Loucy (cell line): ENCODE data around the gene EPHB6.
A peak's percentile ranks its signal among the peaks of the same experiment; 100 is the strongest.

Experiments
- H2AFZ ChIP-seq: fragments of 200-600 bp; sonication (generic); 2 replicates; pipeline ENCODE4 v1.6.0; 2016; ENCODE audit warnings: antibody characterized with exemption, mild to moderate bottlenecking, low read length, moderate library complexity
- H3F3A ChIP-seq: fragments of 200-600 bp; 2 replicates; pipeline ENCODE4 v1.6.0; 2016; ENCODE audit warnings: antibody characterized with exemption, low read depth, mild to moderate bottlenecking
- H3K27me3 ChIP-seq: fragments of 200-600 bp; sonication (generic); 2 replicates; pipeline ENCODE4 v1.6.1; 2014; ENCODE audit warnings: low read length, mild to moderate bottlenecking; ENCODE audit not compliant: insufficient read depth, poor library complexity, severe bottlenecking
- H3K36me3 ChIP-seq: fragments of 200-600 bp; sonication (generic); 2 replicates; pipeline ENCODE4 v1.6.1; 2016; ENCODE audit warnings: low read length; ENCODE audit not compliant: insufficient read depth
- H3K4me1 ChIP-seq: fragments of 200-600 bp; sonication (generic); 2 replicates; pipeline ENCODE4 v1.5.1; 2014; ENCODE audit warnings: low read length, mild to moderate bottlenecking; ENCODE audit not compliant: insufficient read depth, poor library complexity, severe bottlenecking
- H3K4me2 ChIP-seq: fragments of 200-600 bp; sonication (generic); 2 replicates; pipeline ENCODE4 v1.6.0; 2014; ENCODE audit warnings: antibody characterized with exemption, low read length, low read depth, mild to moderate bottlenecking; ENCODE audit not compliant: poor library complexity, severe bottlenecking
- H3K4me3 ChIP-seq: fragments of 200-600 bp; sonication (generic); 2 replicates; pipeline ENCODE4 v1.5.1; 2014; ENCODE audit warnings: low read length, mild to moderate bottlenecking, mixed read lengths; ENCODE audit not compliant: poor library complexity, severe bottlenecking
- H3K79me2 ChIP-seq: fragments of 200-600 bp; sonication (generic); 2 replicates; pipeline ENCODE4 v1.6.1; 2014; ENCODE audit warnings: low read length; ENCODE audit not compliant: insufficient read depth
- H3K9ac ChIP-seq: fragments of 200-600 bp; sonication (generic); 2 replicates; pipeline ENCODE4 v1.6.0; 2014; ENCODE audit warnings: mild to moderate bottlenecking, low read depth, low read length, moderate library complexity; ENCODE audit not compliant: poor library complexity, severe bottlenecking
- H3K9me2 ChIP-seq: fragments of 200-600 bp; sonication (generic); replicated peaks from 2 replicates; pipeline ENCODE4 v1.6.1; 2016; ENCODE audit warnings: low read depth, low read length, mixed read lengths
- H3K9me3 ChIP-seq: fragments of 200-600 bp; sonication (generic); 2 replicates; pipeline ENCODE4 v1.6.1; 2014; ENCODE audit warnings: mild to moderate bottlenecking, antibody characterized with exemption, low read length, low read depth; ENCODE audit not compliant: insufficient read depth
- H4K20me1 ChIP-seq: fragments of 200-600 bp; sonication (generic); 2 replicates; pipeline ENCODE4 v1.6.0; 2014; ENCODE audit warnings: antibody characterized with exemption, low read length, mild to moderate bottlenecking; ENCODE audit not compliant: insufficient read depth, poor library complexity, severe bottlenecking
- EZH2phosphoT487 ChIP-seq: fragments of 200-600 bp; IDR thresholded peaks from 2 replicates; pipeline ENCODE4 v1.6.1; 2018; ENCODE audit warnings: antibody characterized with exemption, mild to moderate bottlenecking, moderate library complexity, borderline replicate concordance
- TF ChIP-seq, protein P1 (sequence below): fragments of 200-600 bp; sonication (generic); conservative IDR thresholded peaks from 2 replicates; pipeline ENCODE4 v1.5.1; 2014; ENCODE audit warnings: mild to moderate bottlenecking, antibody characterized with exemption, low read length

EPHB6 gene

DNA sequence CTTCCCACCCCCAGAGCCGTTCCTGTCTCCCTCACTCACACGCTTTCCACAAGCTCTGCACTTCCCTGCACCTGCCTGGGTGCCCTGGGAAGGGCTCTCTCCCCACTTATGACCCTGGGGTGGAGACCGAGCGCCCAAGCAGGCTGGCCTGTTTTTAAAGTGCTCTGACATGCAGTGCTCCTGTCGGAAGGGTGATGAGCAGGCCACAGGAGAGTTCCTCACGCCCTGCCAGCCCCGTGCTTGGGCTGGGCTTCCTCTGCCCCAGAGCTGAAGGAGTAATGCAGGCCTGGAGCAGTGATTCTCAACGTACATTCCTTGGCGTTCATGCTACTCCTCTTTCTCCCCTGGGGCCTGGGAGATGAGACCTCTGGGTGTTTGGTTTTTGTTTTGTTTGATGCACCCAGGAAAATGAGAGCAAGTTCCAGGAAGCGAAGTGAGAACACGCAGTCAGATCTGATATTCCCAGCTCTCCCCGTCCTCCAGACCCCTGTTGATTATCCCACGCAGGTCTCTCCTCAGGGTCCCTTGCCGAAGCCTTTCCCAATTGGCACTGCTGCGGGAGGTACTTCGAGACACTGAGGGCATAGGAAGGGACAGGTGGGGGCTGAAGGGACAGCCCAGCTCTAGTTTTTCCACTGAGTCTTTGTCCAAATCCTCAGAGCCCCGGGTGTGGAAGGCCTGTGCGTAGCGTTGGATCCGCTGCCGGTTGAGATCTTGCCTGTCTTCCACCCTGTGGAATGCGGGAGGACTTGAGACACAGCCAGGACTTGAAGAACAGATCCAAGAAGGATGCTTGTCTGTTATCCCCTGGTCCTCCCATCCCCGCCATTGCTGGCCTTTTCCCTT, 16.6 kb downstream of the EPHB6 start:
- Histone ChIP-seq H3K27me3 (no peaks in the 10 kb centered on the region), H3K9me2 (no peaks in the 10 kb centered on the region), H4K20me1 (no peaks in the 10 kb centered on the region), H3K9me3 (no peaks in the 10 kb centered on the region), H2AFZ (no peak overlapping the region), H3K4me1 (no peaks in the 10 kb centered on the region), H3F3A (no peaks in the 10 kb centered on the region), H3K9ac (no peak overlapping the region), H3K36me3 (peaks cover 30% of the 10 kb centered on the region; the same call in 1 of the 2 replicates), H3K4me3 (no peak overlapping the region), H3K79me2 (no peaks in the 10 kb centered on the region), H3K4me2 (no peak overlapping the region)
- TF ChIP-seq EZH2phosphoT487 = no peak
- TF ChIP-seq, protein P1, sequence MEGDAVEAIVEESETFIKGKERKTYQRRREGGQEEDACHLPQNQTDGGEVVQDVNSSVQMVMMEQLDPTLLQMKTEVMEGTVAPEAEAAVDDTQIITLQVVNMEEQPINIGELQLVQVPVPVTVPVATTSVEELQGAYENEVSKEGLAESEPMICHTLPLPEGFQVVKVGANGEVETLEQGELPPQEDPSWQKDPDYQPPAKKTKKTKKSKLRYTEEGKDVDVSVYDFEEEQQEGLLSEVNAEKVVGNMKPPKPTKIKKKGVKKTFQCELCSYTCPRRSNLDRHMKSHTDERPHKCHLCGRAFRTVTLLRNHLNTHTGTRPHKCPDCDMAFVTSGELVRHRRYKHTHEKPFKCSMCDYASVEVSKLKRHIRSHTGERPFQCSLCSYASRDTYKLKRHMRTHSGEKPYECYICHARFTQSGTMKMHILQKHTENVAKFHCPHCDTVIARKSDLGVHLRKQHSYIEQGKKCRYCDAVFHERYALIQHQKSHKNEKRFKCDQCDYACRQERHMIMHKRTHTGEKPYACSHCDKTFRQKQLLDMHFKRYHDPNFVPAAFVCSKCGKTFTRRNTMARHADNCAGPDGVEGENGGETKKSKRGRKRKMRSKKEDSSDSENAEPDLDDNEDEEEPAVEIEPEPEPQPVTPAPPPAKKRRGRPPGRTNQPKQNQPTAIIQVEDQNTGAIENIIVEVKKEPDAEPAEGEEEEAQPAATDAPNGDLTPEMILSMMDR = no peak

DNA sequence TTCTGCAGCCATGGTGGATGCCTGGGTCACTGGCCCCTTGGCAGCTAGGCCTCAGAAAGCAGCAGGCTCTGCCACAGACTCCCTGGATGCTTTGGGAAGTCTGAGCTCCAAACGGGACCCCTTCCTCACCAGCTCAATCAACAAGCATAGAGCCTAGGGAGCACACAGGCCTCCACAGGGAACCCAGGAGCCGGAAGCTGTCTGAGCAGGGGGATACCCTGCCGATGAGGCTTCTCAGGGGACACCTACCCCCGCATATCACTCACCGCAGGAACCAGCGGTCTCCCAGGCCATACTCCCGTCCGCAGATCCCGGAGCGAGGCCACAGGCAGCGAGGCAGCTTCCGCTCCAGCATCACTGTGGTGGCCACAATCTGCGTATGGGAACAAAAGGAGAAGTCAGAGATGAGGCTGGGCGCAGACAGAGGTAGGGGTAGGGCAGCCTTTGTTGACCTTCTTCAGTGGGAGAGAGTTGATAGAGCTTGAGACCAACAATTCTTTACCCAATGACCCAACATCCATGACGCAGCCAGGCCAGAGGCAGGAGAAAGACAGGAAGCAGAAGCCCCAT, 17.3 kb downstream of the EPHB6 start:
- TF ChIP-seq EZH2phosphoT487 = no peak
- TF ChIP-seq, protein P1 = no peak
- H3K4me2 ChIP-seq = no peak overlapping the region
- no peaks in the 10 kb centered on the region for H3K79me2 ChIP-seq

GRCh38 chr7:142873281-142873784, 18.5 kb downstream of the EPHB6 start:
- H3K36me3 ChIP-seq = peaks cover 20% of the 10 kb centered on the region; the same call in 1 of the 2 replicates
- no peak overlapping the region for H3K9ac ChIP-seq
- no peaks in the 10 kb centered on the region for H4K20me1 ChIP-seq
- H3K27me3 ChIP-seq = no peaks in the 10 kb centered on the region
- no peaks in the 10 kb centered on the region for H3K4me1 ChIP-seq
- H3K4me2 ChIP-seq = no peak overlapping the region
- H2AFZ ChIP-seq = no peak overlapping the region
- no peak overlapping the region for H3K4me3 ChIP-seq
- TF ChIP-seq, protein P1 = peak; percentile 82
- TF ChIP-seq EZH2phosphoT487 = no peak
- no peaks in the 10 kb centered on the region for H3K9me2 ChIP-seq
- H3K79me2 ChIP-seq = no peaks in the 10 kb centered on the region
- H3K9me3 ChIP-seq = no peaks in the 10 kb centered on the region
- no peaks in the 10 kb centered on the region for H3F3A ChIP-seq

More for the DNA sequence above, 17.3 kb downstream of the EPHB6 start:
- Histone ChIP-seq H3K4me1 (no peaks in the 10 kb centered on the region), H3K9me3 (no peaks in the 10 kb centered on the region), H4K20me1 (no peaks in the 10 kb centered on the region), H3K4me3 (no peak overlapping the region), H3F3A (no peaks in the 10 kb centered on the region), H3K36me3 (peaks cover 30% of the 10 kb centered on the region; the same call in 1 of the 2 replicates), H2AFZ (no peak overlapping the region), H3K27me3 (no peaks in the 10 kb centered on the region), H3K9me2 (no peaks in the 10 kb centered on the region), H3K9ac (no peak overlapping the region)
